ENCODE measurements around the gene UBA3. TPM values are rescaled to one million over a fixed set of nuclear protein-coding genes. Genes with fewer than 3 reads are reported as not detected.

UBA3 gene
- total RNA-seq, 1 experiment from 2014 or later = 47.1 TPM

DNA sequence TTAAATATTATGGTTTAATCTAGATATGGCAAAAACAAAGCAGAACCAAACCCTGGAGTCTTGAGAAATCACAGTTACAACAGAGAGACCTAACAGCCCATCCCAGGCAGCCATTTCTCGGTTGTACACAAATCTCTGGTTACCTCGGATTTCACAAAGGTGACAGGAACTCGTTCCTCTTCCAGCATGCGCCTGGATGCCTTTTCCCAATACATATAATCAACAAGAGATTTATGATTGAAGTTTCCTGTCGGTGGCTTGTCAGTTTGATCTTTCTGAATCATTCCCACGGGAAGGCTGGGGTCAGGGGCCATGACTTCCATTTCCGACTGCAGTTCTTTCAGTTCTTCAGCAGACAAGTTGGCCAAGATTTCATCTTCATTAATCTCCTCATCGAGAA lies 41.8 kb upstream of the UBA3 start:
- CTCF ChIA-PET = no interaction called here
- Histone ChIP-seq H3K36me3 (ENCODE audit: control insufficient read depth, insufficient read depth, low read length) (no peaks in the 10 kb centered on the region), H3K27me3 (ENCODE audit: control insufficient read depth, insufficient read depth, low read length) (no peaks in the 10 kb centered on the region), H3K4me1 (ENCODE audit: control insufficient read depth, insufficient read depth, low read length) (no peaks in the 10 kb centered on the region), H3K27ac (ENCODE audit: low read length) (no peak overlapping the region), H3K9me3 (ENCODE audit: control insufficient read depth, insufficient read depth, low read depth, low read length) (no peaks in the 10 kb centered on the region), H3K4me3 (ENCODE audit: low read depth in 2 of 2, low read length in 2 of 2) (no peak overlapping the region)
- ATAC-seq (no peak), DNase-seq (ENCODE audit: low read depth, low spot score) (no peak)
- intact Hi-C loops (cut with micrococcal nuclease; ENCODE audit: unreplicated experiment) = loop anchor here (2.0 to 10.0 kb wide), 4 partner anchors 185 to 823 kb away; no protein-coding TSS in a partner anchor
- in situ Hi-C loops (cut with HindIII; ENCODE audit: low pct_unique_long_range_greater_than_20kb, low sequenced_read_pairs) = no loop called here
- BruUV-seq (replicated peaks) = no TSS peak
- TF ChIP-seq SIN3A (IDR thresholded peaks at IDR 0.05; ENCODE audit: borderline replicate concordance, insufficient read depth, low read depth, low read length) = no peak
- TF ChIP-seq, protein P1, sequence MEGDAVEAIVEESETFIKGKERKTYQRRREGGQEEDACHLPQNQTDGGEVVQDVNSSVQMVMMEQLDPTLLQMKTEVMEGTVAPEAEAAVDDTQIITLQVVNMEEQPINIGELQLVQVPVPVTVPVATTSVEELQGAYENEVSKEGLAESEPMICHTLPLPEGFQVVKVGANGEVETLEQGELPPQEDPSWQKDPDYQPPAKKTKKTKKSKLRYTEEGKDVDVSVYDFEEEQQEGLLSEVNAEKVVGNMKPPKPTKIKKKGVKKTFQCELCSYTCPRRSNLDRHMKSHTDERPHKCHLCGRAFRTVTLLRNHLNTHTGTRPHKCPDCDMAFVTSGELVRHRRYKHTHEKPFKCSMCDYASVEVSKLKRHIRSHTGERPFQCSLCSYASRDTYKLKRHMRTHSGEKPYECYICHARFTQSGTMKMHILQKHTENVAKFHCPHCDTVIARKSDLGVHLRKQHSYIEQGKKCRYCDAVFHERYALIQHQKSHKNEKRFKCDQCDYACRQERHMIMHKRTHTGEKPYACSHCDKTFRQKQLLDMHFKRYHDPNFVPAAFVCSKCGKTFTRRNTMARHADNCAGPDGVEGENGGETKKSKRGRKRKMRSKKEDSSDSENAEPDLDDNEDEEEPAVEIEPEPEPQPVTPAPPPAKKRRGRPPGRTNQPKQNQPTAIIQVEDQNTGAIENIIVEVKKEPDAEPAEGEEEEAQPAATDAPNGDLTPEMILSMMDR (IDR thresholded peaks at IDR 0.05) = no peak
- TF ChIP-seq, protein P2, sequence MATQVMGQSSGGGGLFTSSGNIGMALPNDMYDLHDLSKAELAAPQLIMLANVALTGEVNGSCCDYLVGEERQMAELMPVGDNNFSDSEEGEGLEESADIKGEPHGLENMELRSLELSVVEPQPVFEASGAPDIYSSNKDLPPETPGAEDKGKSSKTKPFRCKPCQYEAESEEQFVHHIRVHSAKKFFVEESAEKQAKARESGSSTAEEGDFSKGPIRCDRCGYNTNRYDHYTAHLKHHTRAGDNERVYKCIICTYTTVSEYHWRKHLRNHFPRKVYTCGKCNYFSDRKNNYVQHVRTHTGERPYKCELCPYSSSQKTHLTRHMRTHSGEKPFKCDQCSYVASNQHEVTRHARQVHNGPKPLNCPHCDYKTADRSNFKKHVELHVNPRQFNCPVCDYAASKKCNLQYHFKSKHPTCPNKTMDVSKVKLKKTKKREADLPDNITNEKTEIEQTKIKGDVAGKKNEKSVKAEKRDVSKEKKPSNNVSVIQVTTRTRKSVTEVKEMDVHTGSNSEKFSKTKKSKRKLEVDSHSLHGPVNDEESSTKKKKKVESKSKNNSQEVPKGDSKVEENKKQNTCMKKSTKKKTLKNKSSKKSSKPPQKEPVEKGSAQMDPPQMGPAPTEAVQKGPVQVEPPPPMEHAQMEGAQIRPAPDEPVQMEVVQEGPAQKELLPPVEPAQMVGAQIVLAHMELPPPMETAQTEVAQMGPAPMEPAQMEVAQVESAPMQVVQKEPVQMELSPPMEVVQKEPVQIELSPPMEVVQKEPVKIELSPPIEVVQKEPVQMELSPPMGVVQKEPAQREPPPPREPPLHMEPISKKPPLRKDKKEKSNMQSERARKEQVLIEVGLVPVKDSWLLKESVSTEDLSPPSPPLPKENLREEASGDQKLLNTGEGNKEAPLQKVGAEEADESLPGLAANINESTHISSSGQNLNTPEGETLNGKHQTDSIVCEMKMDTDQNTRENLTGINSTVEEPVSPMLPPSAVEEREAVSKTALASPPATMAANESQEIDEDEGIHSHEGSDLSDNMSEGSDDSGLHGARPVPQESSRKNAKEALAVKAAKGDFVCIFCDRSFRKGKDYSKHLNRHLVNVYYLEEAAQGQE (IDR thresholded peaks at IDR 0.05; ENCODE audit: insufficient read depth in 1 of 2, low read depth in 2 of 2, low read length in 1 of 2) = no peak
- TF ChIP-seq POLR2AphosphoS5 (IDR thresholded peaks at IDR 0.05; ENCODE audit: low read depth, low read length) = no peak
- POLR2A ChIA-PET = no interaction called here

DNA sequence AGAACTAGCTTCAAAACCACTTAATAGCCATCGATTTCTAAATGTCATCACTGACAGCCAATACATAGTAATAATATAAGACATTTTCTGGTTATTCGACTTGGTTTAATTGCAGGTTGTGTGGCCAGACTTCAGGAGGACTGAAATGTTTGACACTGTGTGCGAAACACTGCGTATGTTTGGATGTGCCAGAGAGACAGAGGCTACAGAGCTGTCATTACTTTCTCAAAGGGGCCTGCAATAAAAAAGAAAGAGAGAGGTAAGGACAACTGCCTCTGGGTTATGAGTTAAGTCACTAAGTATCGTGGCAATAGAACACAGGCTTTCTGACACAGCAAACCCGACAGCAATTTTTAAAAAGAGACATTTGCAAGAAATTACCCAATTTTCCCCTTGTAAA lies 41.3 kb upstream of the UBA3 start:
- in situ Hi-C loops (cut with HindIII; ENCODE audit: low pct_unique_long_range_greater_than_20kb, low sequenced_read_pairs) = no loop called here
- no peaks in the 10 kb centered on the region for H3K27me3 ChIP-seq (ENCODE audit: control insufficient read depth, insufficient read depth, low read length)
- DNase-seq (ENCODE audit: low read depth, low spot score) (no peak), ATAC-seq (no peak)
- TF ChIP-seq, protein P1 (IDR thresholded peaks at IDR 0.05) = no peak
- TF ChIP-seq POLR2AphosphoS5 (IDR thresholded peaks at IDR 0.05; ENCODE audit: low read depth, low read length) = no peak
- TF ChIP-seq, protein P2 (IDR thresholded peaks at IDR 0.05; ENCODE audit: insufficient read depth in 1 of 2, low read depth in 2 of 2, low read length in 1 of 2) = no peak
- TF ChIP-seq SIN3A (IDR thresholded peaks at IDR 0.05; ENCODE audit: borderline replicate concordance, insufficient read depth, low read depth, low read length) = no peak
- TF ChIP-seq TCF7L2 (IDR thresholded peaks at IDR 0.05; ENCODE audit: low read depth, low read length) = no peak
- H3K36me3 ChIP-seq (ENCODE audit: control insufficient read depth, insufficient read depth, low read length) = no peaks in the 10 kb centered on the region
- BruUV-seq (replicated peaks) = no TSS peak
- H3K4me3 ChIP-seq (ENCODE audit: low read depth in 2 of 2, low read length in 2 of 2) = no peak overlapping the region
- H3K9me3 ChIP-seq (ENCODE audit: control insufficient read depth, insufficient read depth, low read depth, low read length) = no peaks in the 10 kb centered on the region
- H3K27ac ChIP-seq (ENCODE audit: low read length) = no peak overlapping the region
- CTCF ChIA-PET = interaction anchor here (0.5 to 0.7 kb wide), 3 partner anchors 37 to 184 kb away, joined by 3 to 6 read pairs (median 5); no protein-coding TSS in a partner anchor
- H3K4me1 ChIP-seq (ENCODE audit: control insufficient read depth, insufficient read depth, low read length) = no peaks in the 10 kb centered on the region
- intact Hi-C loops (cut with micrococcal nuclease; ENCODE audit: unreplicated experiment) = loop anchor here (5.0 to 10.0 kb wide), 3 partner anchors 303 to 823 kb away; no protein-coding TSS in a partner anchor
- POLR2A ChIA-PET = no interaction called here
